Brain microvascular endothelial cell (primary cell): ENCODE data around the gene GCDH.

Experiments used
- DNase-seq: peaks from one replicate; pipeline ENCODE4 v3.0.0-alpha.2; 2020
- H3K27ac ChIP-seq: fragments of 250-450 bp; sonication (Bioruptor Pico); 2 replicates; pipeline ENCODE4 v1.5.1; 2020; ENCODE audit warnings: mild to moderate bottlenecking, moderate library complexity
- H3K27me3 ChIP-seq: fragments of 250-450 bp; sonication (Bioruptor Pico); replicated peaks from 2 replicates; pipeline ENCODE4 v1.5.1; 2020; ENCODE audit warnings: mild to moderate bottlenecking
- H3K36me3 ChIP-seq: fragments of 250-450 bp; sonication (Bioruptor Pico); replicated peaks from 2 replicates; pipeline ENCODE4 v1.5.1; 2020; ENCODE audit warnings: mild to moderate bottlenecking
- H3K4me3 ChIP-seq: 2 replicates; pipeline ENCODE4 v1.5.1; 2011; ENCODE audit warnings: low read depth, mild to moderate bottlenecking, control low read depth, low read length, moderate library complexity
- CTCF ChIP-seq: IDR thresholded peaks from 2 replicates; pipeline ENCODE4 v1.5.1; 2011; ENCODE audit warnings: low read depth, mild to moderate bottlenecking, moderate library complexity, low read length, control low read depth, inconsistent platforms; ENCODE audit errors: missing control alignments
- in situ Hi-C: cut with HindIII; loops from 2 replicates; pipeline ENCODE4 v1.10.0; 2017; ENCODE audit warnings: low sequenced_read_pairs, low pct_ligation_motif_present

GCDH gene

GRCh38 chr19:12871681-12872080 is 19.3 kb upstream of the GCDH start:
- no peaks in the 10 kb centered on the region for H3K27me3 ChIP-seq
- no peak overlapping the region for H3K4me3 ChIP-seq
- DNase-seq = no peak
- H3K36me3 ChIP-seq = no peaks in the 10 kb centered on the region
- in situ Hi-C loops = no loop called here
- no peak for TF ChIP-seq CTCF
- no peak overlapping the region for H3K27ac ChIP-seq

- Histone ChIP-seq H3K27ac (no peak overlapping the region), H3K27me3 (no peaks in the 10 kb centered on the region), H3K4me3 (no peak overlapping the region), H3K36me3 (no peaks in the 10 kb centered on the region)
- in situ Hi-C loops = no loop called here
- TF ChIP-seq CTCF = no peak
- DNase-seq = no peak
These were observed 18.7 kb upstream of the GCDH start for GRCh38 chr19:12872255-12872654.

- Histone ChIP-seq H3K4me3 (peak overlapping the region; percentile 5), H3K27ac (no peak overlapping the region), H3K36me3 (no peaks in the 10 kb centered on the region), H3K27me3 (no peaks in the 10 kb centered on the region)
- peak; percentile 52 for DNase-seq
- in situ Hi-C loops = no loop called here
- TF ChIP-seq CTCF = no peak
These were observed 17.7 kb upstream of the GCDH start for GRCh38 chr19:12872941-12873890.

GRCh38 chr19:12873891-12874745 is 16.8 kb upstream of the GCDH start:
- no peak overlapping the region for H3K4me3 ChIP-seq
- no peak overlapping the region for H3K27ac ChIP-seq
- no peaks in the 10 kb centered on the region for H3K36me3 ChIP-seq
- no peak for TF ChIP-seq CTCF
- in situ Hi-C loops = no loop called here
- H3K27me3 ChIP-seq = no peaks in the 10 kb centered on the region
- no peak for DNase-seq

GRCh38 chr19:12875086-12875485 is 15.9 kb upstream of the GCDH start:
- H3K36me3 ChIP-seq = no peaks in the 10 kb centered on the region
- no peak for TF ChIP-seq CTCF
- H3K27ac ChIP-seq = no peak overlapping the region
- in situ Hi-C loops = no loop called here
- no peak for DNase-seq
- H3K27me3 ChIP-seq = no peaks in the 10 kb centered on the region
- no peak overlapping the region for H3K4me3 ChIP-seq
